IMR-90 (cell line): ENCODE results near the gene KATNA1.

ENCODE experiments used
- BHLHE40 ChIP-seq: fragments of 150-350 bp; IDR thresholded peaks from 2 replicates; pipeline ENCODE4 v1.6.1; 2016; ENCODE audit warnings: mild to moderate bottlenecking, low read depth, low read length
- MAFK ChIP-seq: IDR thresholded peaks from 2 replicates; pipeline ENCODE4 v1.6.1; 2012; ENCODE audit warnings: low read depth, low read length, improper control_type of control experiment
- MXI1 ChIP-seq: IDR thresholded peaks from 2 replicates; pipeline ENCODE4 v1.6.1; 2012; ENCODE audit warnings: low read depth, mild to moderate bottlenecking, low read length, moderate library complexity, borderline replicate concordance
- POLR2A ChIP-seq: IDR thresholded peaks from 2 replicates; pipeline ENCODE4 v1.6.1; 2012; ENCODE audit warnings: mild to moderate bottlenecking, low read depth, low read length
- RAD21 ChIP-seq: IDR thresholded peaks from 2 replicates; pipeline ENCODE4 v1.6.1; 2012; ENCODE audit warnings: low read length, improper control_type of control experiment
- RCOR1 ChIP-seq: IDR thresholded peaks from 2 replicates; pipeline ENCODE4 v1.6.1; 2012; ENCODE audit warnings: mild to moderate bottlenecking, low read length, improper control_type of control experiment; ENCODE audit not compliant: insufficient replicate concordance
- RFX5 ChIP-seq: IDR thresholded peaks from 2 replicates; pipeline ENCODE4 v1.8.0; 2012; ENCODE audit warnings: low read depth, mild to moderate bottlenecking, low read length, moderate library complexity
- TF ChIP-seq, protein P1 (sequence below): fragments of 150-350 bp; IDR thresholded peaks from 2 replicates; pipeline ENCODE4 v1.6.1; 2017; ENCODE audit warnings: mild to moderate bottlenecking, antibody characterized with exemption, low read length, low read depth
- TF ChIP-seq, protein P2 (sequence below): conservative IDR thresholded peaks from 2 replicates; pipeline ENCODE4 v1.5.1; 2012; ENCODE audit warnings: mild to moderate bottlenecking, low read depth, low read length, improper control_type of control experiment
- TF ChIP-seq, protein P3 (sequence below): fragments of 150-350 bp; IDR thresholded peaks from 2 replicates; pipeline ENCODE4 v1.6.1; 2016; ENCODE audit warnings: low read depth, mild to moderate bottlenecking, low read length, moderate library complexity, borderline replicate concordance

DNA sequence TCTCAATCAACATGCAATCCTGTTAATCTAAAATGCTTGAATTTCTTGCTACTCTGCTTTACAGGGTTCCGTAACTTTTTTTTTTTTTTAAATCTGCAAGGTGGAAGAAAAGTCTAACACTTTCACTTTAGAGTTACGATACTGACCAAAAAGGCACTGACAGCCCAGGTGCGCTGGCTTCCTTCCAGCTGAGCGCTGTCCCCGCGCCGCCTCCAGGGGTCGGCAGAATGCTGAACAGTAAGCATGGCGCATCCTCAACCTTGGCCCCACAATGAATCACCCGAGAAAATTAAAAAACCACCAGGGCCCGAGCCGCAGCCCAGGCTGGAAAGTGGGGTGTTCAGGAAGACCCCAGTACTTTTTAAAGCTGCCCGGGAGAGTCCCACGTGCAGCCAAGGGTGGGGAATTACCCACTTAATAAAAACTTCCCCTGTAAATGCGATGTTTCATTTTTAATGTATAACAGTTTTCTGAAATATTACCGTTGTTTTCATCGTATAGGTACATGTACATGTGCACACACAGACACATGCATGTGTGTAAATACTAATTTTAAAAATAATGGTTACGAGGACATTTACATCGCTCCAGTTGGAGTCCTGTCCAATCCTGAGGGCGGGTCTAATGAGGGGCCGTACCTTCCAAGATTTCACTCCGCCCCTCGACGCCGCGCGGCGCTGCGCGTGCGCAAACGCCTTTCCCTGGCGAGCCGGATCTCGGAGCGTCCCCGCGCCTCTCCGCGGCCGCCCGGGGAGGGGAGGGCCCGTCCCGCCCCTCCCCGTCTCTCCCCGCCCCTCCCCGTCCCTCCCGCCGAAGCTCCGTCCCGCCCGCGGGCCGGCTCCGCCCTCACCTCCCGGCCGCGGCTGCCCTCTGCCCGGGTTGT is 82.7 kb downstream of the KATNA1 start, which contains the start of gene GINM1:
- TF ChIP-seq MXI1 = peak; percentile 63; the same call in 1 of the 2 replicates
- TF ChIP-seq, protein P1, sequence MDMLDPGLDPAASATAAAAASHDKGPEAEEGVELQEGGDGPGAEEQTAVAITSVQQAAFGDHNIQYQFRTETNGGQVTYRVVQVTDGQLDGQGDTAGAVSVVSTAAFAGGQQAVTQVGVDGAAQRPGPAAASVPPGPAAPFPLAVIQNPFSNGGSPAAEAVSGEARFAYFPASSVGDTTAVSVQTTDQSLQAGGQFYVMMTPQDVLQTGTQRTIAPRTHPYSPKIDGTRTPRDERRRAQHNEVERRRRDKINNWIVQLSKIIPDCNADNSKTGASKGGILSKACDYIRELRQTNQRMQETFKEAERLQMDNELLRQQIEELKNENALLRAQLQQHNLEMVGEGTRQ = no peak
- TF ChIP-seq, protein P2, sequence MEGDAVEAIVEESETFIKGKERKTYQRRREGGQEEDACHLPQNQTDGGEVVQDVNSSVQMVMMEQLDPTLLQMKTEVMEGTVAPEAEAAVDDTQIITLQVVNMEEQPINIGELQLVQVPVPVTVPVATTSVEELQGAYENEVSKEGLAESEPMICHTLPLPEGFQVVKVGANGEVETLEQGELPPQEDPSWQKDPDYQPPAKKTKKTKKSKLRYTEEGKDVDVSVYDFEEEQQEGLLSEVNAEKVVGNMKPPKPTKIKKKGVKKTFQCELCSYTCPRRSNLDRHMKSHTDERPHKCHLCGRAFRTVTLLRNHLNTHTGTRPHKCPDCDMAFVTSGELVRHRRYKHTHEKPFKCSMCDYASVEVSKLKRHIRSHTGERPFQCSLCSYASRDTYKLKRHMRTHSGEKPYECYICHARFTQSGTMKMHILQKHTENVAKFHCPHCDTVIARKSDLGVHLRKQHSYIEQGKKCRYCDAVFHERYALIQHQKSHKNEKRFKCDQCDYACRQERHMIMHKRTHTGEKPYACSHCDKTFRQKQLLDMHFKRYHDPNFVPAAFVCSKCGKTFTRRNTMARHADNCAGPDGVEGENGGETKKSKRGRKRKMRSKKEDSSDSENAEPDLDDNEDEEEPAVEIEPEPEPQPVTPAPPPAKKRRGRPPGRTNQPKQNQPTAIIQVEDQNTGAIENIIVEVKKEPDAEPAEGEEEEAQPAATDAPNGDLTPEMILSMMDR = peak; percentile 64
- no peak for TF ChIP-seq RFX5
- no peak for TF ChIP-seq POLR2A
- TF ChIP-seq MAFK = no peak
- no peak for TF ChIP-seq BHLHE40
- TF ChIP-seq, protein P3, sequence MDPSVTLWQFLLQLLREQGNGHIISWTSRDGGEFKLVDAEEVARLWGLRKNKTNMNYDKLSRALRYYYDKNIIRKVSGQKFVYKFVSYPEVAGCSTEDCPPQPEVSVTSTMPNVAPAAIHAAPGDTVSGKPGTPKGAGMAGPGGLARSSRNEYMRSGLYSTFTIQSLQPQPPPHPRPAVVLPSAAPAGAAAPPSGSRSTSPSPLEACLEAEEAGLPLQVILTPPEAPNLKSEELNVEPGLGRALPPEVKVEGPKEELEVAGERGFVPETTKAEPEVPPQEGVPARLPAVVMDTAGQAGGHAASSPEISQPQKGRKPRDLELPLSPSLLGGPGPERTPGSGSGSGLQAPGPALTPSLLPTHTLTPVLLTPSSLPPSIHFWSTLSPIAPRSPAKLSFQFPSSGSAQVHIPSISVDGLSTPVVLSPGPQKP = no peak
- peak; percentile 45 for TF ChIP-seq RAD21
- peak; percentile 53 for TF ChIP-seq RCOR1
